ENCODE results near the gene SUPT4H1. TPM values are rescaled to one million over a fixed set of nuclear protein-coding genes. Genes with fewer than 3 reads are reported as not detected.

SUPT4H1 gene
- total RNA-seq, 2 donors from 2014 or later, result 50.0 to 51.4 TPM

DNA sequence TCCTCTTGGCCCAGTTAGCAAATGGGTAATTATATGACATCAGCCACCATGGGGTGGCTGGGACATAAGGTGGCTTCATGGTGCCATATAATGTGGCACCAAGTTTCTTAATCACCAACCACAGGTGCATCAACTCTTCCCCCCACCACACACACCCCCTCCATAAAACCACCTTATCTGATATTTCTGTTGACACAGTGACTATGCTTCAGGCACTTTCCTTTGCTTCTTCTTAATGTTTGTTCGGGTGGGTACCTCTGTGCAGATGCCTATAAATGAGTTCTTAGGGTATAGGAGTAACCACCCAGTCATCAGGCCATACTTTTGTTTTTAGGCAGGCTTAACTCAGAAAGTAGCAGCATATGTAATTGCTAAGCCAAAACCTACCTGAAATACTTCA lies 35.8 kb upstream of the SUPT4H1 start:
- DNase-seq (ENCODE audit: low spot score), result no peak
- Histone ChIP-seq H3K4me1 (peaks cover 0 to 5% of the 10 kb centered on the region in 2 donors), H3K36me3 (no peaks in the 10 kb centered on the region), H3K4me3 (no peak overlapping the region), H3K27me3 (no peaks in the 10 kb centered on the region), H3K27ac (no peak overlapping the region), H3K9me3 (no peaks in the 10 kb centered on the region)
- TF ChIP-seq, protein P1, sequence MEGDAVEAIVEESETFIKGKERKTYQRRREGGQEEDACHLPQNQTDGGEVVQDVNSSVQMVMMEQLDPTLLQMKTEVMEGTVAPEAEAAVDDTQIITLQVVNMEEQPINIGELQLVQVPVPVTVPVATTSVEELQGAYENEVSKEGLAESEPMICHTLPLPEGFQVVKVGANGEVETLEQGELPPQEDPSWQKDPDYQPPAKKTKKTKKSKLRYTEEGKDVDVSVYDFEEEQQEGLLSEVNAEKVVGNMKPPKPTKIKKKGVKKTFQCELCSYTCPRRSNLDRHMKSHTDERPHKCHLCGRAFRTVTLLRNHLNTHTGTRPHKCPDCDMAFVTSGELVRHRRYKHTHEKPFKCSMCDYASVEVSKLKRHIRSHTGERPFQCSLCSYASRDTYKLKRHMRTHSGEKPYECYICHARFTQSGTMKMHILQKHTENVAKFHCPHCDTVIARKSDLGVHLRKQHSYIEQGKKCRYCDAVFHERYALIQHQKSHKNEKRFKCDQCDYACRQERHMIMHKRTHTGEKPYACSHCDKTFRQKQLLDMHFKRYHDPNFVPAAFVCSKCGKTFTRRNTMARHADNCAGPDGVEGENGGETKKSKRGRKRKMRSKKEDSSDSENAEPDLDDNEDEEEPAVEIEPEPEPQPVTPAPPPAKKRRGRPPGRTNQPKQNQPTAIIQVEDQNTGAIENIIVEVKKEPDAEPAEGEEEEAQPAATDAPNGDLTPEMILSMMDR (IDR thresholded peaks at IDR 0.05), result no peak

DNA sequence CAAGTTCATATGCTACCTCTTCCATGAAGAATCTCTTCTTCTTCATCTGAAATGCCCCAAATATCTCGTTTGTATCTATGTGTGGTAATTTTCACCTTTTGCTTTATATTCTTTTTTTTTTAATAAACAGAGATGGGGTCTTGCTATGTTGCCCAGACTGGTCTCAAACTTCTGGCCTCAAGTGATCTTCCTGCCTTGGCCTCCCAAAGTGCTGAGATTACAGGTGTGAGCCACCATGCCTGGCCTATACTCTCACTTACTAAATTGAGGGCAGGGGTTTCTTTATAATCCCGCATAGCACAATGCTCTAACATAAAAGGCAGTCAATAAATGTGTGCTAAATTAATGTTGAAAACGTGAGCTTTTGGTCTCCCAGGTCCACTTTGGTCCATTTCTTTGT lies 34.7 kb upstream of the SUPT4H1 start:
- no peak for DNase-seq (ENCODE audit: low spot score)
- Histone ChIP-seq H3K4me3 (no peak overlapping the region), H3K27ac (no peak overlapping the region), H3K36me3 (no peaks in the 10 kb centered on the region), H3K9me3 (no peaks in the 10 kb centered on the region), H3K4me1 (peaks cover 0 to 4% of the 10 kb centered on the region in 2 donors), H3K27me3 (no peaks in the 10 kb centered on the region)
- TF ChIP-seq, protein P1 (IDR thresholded peaks at IDR 0.05), result no peak

DNA sequence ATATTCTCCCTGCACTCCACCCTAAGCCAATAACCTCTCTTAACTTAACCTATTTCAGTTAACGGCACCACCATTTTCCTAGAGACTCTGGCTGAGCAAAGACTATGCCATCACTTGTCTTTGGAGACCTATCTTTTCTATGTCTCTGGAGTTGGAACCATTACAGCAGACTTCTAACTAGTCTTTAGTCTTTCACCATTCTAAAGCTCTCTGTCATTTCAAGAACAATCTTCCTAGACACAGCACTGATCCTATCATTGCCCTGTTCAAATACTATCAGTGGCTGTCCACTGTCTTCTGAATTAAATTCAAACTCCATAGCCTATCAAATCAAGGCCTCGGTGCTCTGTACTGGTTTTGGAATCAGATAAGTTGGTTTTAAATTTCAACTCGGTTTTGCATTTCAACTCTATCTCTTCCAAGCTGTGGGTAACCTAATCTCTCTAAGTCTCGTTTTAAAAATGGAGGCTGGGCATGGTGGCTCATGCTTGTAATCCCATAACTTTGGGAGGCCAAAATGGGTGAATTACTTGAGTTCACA lies 33.4 kb upstream of the SUPT4H1 start:
- no peak overlapping the region for H3K4me3 ChIP-seq
- H3K36me3 ChIP-seq, result no peaks in the 10 kb centered on the region
- H3K9me3 ChIP-seq, result no peaks in the 10 kb centered on the region
- TF ChIP-seq, protein P1 (IDR thresholded peaks at IDR 0.05), result no peak
- no peaks in the 10 kb centered on the region for H3K4me1 ChIP-seq
- H3K27ac ChIP-seq, result no peak overlapping the region
- DNase-seq (ENCODE audit: low spot score), result no peak
- no peaks in the 10 kb centered on the region for H3K27me3 ChIP-seq

DNA sequence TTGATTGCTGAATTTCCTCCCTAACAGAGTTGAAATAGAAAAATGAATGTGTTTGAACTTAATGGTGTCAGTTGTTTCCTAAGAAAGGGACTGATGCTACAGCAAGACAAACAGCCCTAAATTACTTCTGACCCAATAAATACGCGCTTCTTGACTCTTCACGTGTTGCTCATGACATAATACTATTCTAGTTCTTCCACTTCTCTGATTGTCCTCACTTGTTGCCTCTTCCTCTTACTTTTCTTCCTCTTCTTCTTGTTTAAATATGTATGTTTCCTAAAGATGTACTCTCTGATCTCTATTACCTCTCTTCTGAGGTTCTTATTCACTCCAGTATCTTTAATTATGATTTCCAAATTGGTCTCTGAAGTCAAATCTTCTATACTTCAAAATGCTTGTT lies 32.9 kb upstream of the SUPT4H1 start:
- TF ChIP-seq, protein P1 (IDR thresholded peaks at IDR 0.05), result no peak
- Histone ChIP-seq H3K4me1 (no peaks in the 10 kb centered on the region), H3K9me3 (no peaks in the 10 kb centered on the region), H3K27me3 (no peaks in the 10 kb centered on the region), H3K36me3 (no peaks in the 10 kb centered on the region), H3K4me3 (no peak overlapping the region), H3K27ac (no peak overlapping the region)
- DNase-seq (ENCODE audit: low spot score), result no peak

DNA sequence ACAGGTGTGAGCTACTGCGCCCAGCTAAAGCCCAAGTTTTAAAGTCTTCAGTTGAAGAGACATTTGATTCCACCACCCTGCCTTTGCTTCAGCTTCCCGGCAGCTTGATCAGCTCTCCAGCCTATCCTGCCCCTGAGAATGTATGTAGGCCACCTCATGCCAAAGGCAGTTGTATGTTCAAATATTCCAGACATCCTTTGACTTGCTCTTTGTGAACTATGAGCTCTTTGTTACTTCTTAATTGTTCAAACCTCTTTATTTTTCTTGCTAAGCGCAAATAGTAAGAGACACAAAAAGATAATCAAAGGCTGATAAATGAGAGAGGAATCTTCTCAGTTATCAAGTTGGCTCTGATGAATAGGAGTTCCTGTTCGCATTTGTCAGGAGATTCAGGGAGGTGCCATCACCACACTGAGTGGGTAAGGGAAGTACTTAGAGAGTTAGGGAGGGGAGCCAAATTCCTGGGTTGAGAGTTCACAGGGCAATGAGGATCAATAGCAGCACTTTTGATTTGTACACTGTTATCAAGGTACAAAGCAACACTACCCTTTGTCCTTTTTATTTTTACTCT lies 32.0 kb upstream of the SUPT4H1 start:
- Histone ChIP-seq H3K27ac (no peak overlapping the region), H3K36me3 (no peaks in the 10 kb centered on the region), H3K4me1 (no peaks in the 10 kb centered on the region), H3K27me3 (no peaks in the 10 kb centered on the region), H3K9me3 (no peaks in the 10 kb centered on the region), H3K4me3 (no peak overlapping the region)
- DNase-seq (ENCODE audit: low spot score), result no peak
- TF ChIP-seq, protein P1 (IDR thresholded peaks at IDR 0.05), result no peak

DNA sequence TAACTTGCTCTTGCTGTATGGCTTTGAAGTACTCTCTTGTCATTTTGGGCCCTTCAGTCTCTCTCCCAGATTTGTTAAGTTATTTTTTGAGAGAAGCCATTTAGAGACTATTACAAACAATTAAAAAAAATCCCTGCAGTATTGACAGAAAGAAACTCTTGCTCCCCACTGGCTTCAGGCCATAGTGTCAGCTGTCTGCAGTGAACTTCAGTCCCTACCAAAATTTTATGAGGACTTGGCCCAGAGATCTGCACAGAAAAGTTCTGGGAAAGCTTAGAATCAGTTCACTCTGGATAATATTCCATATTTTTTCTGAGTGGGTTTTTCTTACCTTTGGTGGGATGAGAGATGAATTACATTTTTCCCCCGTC lies 30.9 kb upstream of the SUPT4H1 start:
- Histone ChIP-seq H3K27ac (no peak overlapping the region), H3K36me3 (no peaks in the 10 kb centered on the region), H3K4me3 (no peak overlapping the region), H3K27me3 (no peaks in the 10 kb centered on the region), H3K9me3 (no peaks in the 10 kb centered on the region), H3K4me1 (no peaks in the 10 kb centered on the region)
- DNase-seq (ENCODE audit: low spot score), result no peak
- TF ChIP-seq, protein P1 (IDR thresholded peaks at IDR 0.05), result no peak

Measured in right atrium auricular region (tissue), 2 donors.